T-helper 1 cell treated with Interleukin-12 subunit alpha and Interleukin-12 subunit beta and Interleukin-4 antibody, amounts not matched to agents 30 ng/mL and 1 ng/mL, for 36 hours (primary cell): ENCODE results near the gene UPB1. TPM values are rescaled to one million over a fixed set of nuclear protein-coding genes. Genes with fewer than 3 reads are reported as not detected.
"Not testable (repeated sequence)": the region's sequence is repeated elsewhere in the genome, so short reads cannot be mapped to it uniquely, and the experiment has no call there.

ENCODE experiments used
- intact Hi-C: fragments of 100-400 bp; cut with micrococcal nuclease; formaldehyde crosslinking; loops from one replicate; pipeline ENCODE4 v1.15.1; 2024
- total RNA-seq: library from RNA; stranded (reverse); gene quantifications from 2 replicates; pipeline ENCODE4 v1.2.3, GENCODE V29; 2022

The UPB1 gene
- total RNA-seq, 1 donor from 2014 or later, result 0.34 TPM

DNA sequence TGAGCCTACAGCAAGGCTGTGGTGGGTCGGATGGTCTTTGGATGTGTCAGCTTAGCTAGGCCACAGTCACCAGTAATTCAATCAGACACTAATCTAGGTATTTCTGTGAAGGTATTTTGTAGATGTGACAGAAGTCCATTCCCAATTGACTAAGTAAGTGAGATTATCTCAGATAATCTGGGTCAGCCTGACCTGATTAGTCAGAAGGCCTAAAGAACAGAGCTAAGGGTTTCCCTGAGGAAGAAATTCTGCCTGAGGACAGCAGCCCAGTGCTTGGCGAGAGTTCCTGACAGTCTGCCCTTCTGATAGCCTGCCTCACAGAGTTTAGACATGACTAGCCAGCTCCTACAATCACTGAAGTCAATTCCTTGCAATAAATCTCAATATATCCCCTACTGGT, 31.1 kb downstream of the UPB1 start:
- intact Hi-C loops, result loop anchor here (5.0 to 10.0 kb wide), 3 partner anchors 59 to 539 kb away; no protein-coding TSS in a partner anchor

DNA sequence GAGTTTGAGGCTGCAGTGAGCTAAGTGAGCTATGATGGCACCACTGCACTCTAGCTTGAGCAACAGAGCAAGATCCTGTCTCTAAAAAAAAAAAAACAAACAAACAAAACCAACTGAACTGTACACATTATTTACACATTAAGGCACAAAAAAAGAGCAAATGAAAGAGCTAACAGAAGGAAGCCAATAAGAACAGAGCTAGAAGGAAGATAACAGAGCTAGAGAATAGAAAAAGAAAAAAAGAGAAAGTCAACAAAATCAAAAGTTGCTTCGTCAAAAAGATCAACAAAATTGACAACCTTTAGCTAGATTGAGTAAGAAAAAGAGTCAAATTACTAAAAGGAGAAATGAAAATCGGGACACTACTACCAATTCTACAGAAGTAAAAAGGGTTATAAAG, 34.8 kb downstream of the UPB1 start:
- intact Hi-C loops, result loop anchor here (5.0 to 10.0 kb wide), 3 partner anchors 55 to 543 kb away; no protein-coding TSS in a partner anchor

DNA sequence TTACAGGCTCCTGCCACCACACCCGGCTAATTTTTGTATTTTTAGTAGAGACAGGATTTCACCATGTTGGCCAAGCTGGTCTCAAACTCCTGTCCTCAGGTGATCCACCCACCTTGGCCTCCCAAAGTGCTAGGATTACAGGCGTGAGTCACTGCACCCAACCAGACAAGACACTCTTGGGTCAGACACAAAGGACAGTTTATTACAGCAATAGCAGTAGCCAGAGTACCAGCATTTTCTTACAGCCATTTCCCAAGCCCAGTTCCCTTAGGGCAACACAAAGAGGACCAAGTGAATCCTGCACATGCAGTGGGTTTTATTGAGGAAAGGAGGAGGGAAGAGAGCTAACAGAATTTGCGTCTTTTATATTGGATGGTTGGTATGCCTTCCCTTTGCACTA, 35.8 kb downstream of the UPB1 start:
- intact Hi-C loops, result not testable (repeated sequence)

DNA sequence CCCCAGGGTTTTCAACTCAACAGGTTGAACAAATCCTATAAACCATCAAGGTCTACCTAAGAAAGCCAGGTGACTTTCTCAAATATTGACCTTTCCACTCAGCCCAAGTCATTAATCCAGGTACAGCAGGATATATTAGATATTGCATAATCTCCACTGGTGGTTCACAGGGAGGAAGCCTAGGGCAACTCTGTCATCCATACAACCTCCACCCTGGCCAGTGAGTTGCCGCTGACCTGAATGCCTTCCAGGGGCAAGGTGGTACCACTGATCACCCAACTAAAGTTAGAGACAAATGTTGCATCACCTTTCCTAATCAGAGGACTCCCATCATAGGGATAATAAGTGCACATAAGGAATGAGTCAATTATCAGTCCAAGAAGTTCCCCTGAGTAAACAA, 36.9 kb downstream of the UPB1 start:
- intact Hi-C loops, result no loop called here

DNA sequence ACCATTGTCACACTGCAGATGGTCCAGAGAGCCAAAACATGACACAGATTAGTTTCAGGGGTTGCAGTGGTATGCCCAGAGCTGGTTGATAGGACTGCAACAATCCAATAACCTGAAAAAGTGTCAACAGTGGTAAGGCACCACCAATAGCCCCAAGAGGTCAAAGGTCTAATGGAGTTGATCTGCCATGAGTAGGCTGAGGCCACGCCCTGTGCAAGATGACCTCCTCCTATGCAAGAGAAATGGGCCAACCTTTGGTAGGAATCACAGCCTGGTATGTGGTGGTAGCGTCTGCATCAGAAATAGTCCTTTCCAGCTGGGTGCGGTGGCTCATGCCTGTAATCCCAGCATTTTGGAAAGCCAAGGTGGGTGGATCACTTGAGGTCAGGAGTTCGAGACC, 40.2 kb downstream of the UPB1 start:
- intact Hi-C loops, result no loop called here

DNA sequence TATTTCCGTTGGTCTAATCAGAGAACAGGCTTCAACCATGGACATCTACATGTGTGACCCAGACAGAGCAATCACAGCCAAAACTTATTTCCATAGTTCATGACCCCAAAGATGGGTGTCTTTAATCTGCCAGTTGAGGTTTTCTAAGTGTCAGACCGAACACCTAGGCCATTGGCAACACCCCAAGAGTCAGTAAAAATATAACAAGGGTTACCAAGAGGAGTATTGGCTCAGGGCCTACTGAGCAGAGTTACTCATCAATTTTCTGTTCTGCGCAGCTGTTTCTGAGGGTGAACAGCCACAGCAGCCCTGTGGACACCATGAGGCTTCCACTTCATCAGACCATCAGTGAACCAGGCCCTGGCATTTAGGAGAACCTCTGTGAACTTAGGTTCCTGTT, 41.0 kb downstream of the UPB1 start:
- intact Hi-C loops, result no loop called here

DNA sequence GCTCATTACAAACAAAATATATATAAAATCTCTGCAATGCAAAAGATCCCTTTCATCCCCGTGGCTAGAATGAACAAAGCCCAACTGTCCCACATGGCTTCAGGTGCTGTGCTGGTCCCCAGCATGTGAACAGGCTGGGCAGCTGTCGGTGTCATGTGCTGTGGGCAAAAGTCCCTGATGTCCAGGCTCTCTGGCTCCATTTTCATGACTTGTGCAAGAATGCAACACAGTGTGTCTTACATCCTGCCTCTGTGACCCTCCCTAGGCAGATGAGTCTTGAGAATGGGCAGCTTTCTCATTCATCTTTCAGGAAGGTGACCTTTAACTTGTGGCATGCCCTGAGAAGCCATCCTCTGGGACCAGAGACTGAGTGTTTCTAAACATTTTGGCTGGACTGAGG, 45.3 kb downstream of the UPB1 start:
- intact Hi-C loops, result no loop called here

DNA sequence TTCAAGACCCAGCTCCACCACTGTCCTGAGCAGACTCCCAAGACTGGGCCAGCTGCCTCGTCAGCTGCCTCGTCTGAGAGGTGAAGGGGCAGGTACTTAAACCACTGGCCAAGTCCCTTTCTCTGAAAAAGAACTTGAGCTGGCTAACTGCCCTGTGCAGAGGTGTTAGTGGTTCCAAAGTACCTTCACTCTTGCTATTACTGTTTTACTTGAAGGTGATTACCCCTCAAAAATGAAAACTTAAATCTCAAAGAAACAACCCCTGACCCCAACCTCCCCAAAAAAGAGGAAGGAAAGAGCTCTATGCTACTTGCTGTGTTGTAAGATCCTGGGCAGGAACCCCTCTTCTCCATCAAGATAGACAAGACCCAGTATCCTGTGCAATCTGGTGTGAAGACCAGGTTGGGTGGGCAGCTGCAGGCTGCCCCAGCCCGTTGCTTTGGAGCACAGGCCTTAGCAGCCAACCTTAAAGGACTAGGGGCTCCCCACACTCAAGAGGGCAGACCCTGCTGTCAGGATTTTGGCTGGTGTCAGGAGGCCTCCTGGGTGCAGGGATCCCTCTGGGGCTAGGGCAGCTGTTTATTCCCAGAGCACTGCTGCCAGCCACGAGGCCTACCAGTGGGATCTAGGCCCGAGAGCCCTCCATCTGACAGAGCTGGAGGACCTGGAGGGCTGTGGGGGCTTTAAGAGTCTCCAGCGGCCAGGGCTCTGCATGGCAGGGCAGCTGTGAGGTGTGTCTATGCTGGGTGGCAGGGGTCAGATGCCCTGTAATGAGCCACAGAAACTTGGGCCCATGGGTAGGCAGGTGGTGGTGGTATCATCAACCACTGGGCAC, 46.8 kb downstream of the UPB1 start:
- intact Hi-C loops, result no loop called here

DNA sequence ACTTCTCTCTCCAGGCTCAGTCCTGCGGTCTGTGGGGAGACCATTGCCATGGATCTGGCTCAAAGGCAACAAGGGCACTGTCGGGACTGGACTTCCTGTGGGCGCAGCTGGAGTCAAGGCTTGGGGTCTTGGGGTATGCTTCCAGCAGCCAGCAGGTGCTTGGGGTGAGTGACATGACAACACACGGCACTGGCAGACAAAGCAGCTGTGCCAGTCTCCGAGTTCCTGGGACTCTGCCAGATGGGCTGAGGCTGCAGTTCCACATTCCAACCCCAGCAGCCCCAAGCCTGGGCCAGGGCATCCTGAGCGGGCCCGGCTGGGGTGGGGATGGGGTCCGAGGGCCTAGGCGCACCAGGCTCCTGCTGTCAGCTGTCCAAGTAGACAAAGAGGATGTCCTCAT, 47.5 kb downstream of the UPB1 start:
- intact Hi-C loops, result no loop called here

DNA sequence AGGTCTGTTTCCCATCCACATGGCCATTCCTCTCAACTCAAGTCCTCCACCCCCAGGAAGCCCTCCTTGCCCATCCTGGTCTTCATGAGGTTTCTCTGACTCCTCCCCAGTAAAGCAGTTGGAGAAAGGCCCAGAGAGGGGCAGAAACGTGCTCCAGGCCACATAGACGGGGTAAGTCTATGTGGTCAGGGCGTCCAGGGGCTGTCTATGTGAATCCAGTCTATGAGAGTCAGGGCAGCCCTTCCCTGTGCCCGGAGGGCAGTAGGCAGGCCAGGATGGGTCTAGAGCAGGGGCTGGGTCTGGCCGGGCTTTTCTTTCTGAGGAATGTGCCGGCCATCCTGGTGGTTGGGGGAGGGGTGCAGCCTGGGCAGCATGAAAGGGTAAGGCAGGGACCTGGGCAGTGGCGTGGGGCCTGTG, 48.1 kb downstream of the UPB1 start:
- intact Hi-C loops, result no loop called here

DNA sequence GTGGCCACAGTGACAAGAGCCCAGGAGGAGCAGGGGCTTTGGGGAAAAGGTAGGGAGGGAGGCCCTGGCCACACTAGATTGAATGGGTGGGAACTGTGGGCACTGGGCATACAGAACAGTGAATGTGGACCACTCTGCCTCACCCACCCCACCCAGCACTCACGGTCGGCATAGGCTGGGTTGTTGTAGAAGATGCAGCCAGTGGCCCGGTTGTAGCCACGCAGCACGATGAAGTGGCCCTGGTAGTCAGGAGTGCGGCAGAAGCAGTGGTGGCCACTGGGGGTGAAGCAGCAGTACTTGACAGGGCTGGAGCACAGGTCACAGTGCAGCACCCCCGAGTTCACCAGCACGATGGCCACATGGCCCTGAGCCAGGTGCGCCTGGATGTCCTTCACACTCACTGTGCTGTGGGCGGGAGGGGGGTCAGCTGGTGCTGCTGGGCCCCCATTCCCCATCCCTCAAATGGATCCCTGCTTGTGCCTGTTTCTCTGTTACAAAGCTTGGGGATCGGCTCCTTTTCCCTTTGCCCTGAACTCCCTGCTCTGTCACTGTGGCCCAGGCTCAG, 48.6 kb downstream of the UPB1 start:
- intact Hi-C loops, result no loop called here

DNA sequence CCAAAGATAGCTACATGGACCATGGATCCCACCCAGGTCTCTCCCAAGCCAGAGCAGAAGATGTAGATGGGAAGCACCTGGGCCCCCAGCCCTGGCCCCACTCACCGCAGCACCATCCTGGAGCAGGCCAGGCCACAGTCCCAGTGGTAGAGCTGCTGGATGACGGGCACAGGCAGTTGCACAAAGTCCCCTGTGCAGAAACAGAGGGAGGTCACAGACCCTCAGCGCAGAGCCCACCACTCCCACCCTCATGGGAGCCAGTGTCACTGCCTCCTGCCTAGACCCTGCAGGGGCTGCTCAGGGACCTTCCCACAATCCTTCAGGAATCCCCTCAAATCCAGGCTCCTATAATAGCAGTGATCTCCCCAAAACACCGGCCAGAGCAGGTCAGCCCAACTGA, 53.7 kb downstream of the UPB1 start:
- intact Hi-C loops, result loop anchor here (1.0 kb wide), 1 partner anchor 10 kb away; no protein-coding TSS in a partner anchor

DNA sequence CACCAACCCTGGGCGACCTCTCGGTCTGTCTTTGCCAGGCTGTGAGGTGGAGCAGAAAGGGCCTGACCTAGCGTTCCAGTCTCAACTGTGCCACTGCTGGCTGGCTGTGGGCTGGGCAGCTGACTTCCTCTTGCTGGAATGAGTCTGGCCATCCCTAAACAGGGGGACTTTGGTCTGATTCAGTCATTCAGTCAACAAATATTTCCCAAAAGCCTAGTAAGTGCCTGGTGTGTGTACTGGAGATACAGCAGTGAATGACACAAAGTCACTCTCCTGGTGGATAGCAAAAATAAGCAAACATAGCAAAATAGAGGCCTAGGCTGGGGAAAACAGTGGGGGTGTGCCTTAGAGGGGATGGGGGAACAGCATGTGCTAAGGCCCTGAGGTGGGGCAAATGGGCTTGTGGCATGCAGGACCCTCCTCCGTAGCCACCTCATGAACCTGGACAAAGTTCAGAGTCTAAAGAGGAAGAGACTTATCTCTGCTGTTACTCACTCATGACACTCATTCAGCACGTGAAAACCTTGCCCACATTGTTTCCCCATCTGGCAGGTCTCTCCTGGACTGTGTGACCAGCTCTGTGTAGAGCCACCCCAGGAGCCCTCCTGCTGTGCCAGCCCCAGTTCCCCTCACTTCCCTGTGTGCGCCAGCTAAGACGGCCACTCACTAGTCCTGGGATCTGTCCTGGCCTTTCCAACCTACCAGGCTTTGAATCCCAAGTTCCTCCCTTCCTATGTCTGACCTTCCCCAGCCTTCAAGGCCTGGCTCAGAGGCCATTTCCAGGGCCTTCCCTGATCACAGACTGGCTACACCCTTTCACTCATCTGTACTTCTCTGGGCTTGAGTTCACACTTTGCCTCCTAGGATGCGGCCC, 55.1 kb downstream of the UPB1 start:
- intact Hi-C loops, result no loop called here

DNA sequence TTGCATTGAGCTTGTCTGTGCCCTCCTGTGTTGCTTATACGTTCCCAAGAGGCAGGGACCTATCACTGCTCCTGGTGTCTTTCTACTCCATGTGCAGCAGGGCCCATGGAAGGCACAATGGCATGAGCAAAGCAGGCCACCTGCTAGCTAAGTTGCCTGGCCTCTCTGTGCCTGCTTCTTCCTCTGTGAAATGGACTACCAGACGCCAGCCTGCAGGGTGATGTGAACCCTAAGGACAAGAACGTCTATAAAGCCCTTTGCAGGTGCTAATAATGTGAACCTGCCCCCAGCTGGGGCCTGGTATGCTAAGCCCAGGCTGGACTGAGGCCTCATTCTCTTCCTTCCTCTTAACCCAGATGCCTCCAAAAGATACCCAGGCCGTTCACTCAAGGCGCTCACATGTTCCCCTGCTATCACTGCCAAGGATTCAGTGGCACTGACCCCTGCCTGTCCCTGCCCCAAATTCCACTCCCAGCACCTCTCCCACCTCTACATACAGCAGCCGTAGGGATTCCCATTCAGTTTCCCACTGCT, 55.8 kb downstream of the UPB1 start:
- intact Hi-C loops, result no loop called here

DNA sequence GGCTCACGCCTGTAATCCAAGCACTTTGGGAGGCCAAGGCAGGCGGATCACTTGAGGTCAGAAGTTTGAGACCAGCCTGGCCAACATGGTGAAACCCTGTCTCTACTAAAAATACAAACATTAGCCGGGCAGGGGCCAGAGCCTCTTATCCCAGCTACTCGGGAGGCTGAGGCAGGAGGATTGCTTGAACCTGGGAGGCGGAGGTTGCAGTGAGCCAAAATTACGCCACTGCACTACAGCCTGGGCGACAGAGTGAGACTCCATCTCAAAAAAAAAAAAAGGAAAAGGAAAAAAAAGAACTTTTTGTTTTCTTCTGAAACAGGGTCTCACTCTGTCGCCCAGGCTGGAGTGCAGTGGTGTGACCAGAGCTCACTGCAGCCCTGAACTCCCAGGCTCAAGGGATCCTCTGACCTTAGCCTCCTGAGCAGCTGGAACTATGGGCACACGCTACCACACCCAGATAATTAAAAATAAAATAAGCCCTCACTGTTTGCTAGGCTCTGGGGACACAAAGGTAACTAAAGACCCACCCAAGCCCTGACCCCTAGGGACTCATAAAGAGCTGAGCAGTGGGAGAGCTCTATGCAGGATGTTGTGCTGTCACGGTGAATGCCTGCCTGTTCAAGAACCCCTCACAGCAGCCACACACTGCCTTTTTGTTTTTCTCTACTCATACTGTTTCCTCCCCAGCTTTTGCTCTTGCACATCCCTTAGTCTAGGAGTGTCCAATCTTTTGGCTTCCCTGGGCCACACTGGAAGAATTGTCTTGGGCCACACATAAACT, 57.6 kb downstream of the UPB1 start:
- intact Hi-C loops, result not testable (repeated sequence)

DNA sequence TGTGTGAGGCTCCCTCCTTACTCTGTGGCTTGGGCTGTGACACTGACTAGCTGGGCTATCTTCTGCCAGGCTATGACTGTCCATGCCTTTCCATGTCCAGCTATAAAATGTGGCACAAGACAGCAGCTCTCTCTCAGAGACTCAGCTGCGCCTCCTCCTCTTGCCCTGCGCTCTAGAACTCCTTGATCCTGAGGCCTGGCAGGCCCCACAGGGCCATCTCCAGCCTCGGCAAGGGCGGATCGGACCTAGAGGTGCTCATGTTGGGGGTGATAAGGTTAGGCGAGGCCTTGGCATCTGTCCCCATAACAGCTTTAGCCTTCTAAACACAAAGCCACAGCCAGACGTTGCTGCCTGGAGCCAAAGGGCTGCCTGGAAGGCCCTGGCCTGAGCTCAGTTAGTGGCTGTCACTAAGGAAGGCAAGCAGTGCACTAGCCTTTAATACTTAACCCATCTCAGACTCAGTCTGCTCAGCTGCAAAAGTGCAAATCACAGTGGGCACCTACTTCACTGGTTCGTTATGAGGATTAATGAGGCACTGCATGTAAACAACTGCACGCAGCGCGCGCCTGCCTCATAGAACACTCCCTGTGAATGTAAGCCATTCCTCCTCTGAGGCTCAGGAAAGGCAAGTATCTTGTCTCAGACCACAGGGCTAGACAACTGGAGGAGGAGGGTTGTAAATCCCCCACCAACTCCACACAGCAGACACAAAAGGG, 58.6 kb downstream of the UPB1 start:
- intact Hi-C loops, result loop anchor here (2.0 kb wide), 7 partner anchors 39 to 767 kb away; partner anchors contain the start of genes LRRC75B, MIF and SMARCB1

DNA sequence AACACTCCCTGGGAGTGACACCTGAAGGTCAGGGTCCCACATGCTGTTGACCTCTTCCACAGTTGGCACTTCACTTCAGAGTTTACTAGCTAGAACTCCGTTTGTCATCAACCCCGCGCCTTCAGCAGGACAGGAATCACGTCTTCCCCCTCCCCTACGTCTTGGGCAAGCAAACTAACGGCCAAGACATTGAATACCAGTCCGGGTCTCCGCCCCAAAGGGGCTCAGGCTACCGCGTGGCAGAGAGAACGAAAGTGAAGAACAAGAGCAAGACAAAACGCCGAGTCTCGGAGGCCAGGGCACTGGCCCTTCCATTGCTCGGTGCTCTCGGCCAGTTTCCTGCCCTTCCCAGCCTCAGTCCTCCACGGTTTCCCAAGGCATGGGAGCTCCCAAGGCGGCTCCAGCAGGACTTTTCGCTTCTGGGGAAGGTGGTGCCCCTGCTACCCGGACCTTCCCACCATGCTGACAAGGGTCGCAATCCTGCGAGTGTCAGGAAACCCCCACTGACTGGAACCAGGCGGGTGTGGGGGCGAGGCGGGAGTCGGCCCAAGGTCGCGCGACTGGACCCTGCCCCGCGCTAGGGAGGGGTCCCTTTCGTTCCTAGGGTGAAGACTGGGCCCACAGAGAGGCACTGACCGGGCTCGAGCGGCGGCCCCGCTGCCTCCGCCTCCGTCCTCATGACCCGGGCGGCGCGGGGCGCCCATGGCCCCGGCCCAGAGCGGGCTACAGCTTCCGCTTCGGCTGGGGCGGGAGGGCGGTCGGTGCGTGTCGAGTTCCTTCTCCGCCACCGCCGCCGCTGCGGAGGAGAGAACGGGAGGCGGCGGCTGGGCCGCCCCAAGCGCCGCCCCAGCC, 59.4 kb downstream of the UPB1 start, which contains the start of gene GUCD1:
Gene GUCD1 (minus strand): TSS at position 826 of the 852 bp plus-strand sequence. CDS start 147 bp downstream, at position 679.
- intact Hi-C loops, result loop anchor here (1.0 to 5.0 kb wide), 13 partner anchors 29 to 787 kb away; partner anchors contain the start of genes CHCHD10, LRRC75B, MIF and SGSM1

DNA sequence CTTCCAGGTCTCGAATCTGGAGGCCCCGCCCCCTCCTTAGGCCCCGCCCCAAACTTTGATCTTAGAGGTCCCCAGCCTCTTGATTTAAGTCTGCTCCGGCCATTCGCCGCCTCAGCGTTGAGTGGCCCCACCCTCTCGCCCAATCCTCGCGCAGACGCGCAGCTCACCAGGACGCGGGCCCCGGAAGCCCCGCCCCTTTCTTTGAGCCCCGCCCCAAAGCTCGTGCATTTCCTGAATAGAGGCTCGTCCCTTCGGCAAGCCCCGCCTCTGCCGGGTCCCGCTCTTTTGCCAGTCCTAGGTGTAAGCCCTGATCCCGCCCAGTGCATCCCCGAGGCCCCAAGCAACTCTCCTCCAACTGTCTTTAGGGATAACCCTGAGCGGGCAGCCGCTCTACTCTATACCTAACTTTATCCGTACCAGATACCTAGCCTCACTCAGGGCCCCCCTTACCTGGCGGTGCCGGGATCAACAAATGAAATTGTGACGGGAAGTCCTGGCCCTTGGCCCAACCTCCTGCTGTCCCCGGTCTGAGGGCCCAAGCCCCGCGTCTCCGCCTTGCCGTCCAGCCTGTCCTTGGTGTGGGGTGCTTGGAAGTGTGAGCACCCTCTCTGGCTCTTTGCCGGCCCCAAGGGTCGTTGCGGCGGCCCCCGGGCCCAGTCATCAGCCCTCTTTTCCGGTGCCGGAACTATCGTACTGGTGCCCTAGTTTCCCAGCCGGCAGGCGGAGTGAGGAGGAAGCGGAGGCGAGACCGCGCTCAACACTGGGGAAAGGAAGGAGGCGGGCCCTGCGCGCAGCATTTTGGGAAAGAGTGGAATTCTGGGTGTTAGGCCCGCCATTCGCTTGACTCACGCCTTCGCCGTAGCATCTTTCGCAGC, 60.3 kb downstream of the UPB1 start, which contains the start of gene SNRPD3:
Gene SNRPD3 (plus strand): TSS at position 835 of the 875 bp plus-strand sequence. CDS start 1,676 bp downstream, outside the sequence.
- intact Hi-C loops, result loop anchor here (1.0 to 5.0 kb wide), 13 partner anchors 30 to 788 kb away; partner anchors contain the start of genes CHCHD10, LRRC75B, MIF and SGSM1
